ENCODE data around the gene ERN1.

ERN1 gene

DNA sequence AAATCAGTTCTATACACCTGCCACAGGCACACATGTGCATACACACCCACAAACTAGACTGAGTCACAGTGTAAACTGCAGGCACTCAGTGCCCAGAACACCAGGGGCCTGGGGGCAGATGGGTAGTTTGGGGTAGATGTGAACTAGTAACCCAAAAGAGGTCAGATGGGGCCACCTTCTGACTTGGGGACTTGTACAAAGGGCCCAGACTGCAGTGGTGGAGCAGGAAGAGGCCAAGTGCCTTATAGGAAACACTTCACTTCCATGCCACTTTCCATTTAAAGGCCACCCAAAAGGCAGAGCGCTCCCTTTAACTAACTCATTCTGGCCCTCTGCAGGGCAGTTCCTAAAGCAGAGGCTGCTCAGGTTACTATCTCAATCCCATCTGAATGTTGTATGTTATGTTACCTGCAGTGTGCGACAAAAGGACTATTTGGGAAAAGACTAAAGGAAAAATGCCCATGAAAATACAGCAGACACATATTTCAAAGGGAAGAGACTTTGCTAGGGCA lies 27.8 kb upstream of the ERN1 start:
- FAIRE-seq, result no peak

DNA sequence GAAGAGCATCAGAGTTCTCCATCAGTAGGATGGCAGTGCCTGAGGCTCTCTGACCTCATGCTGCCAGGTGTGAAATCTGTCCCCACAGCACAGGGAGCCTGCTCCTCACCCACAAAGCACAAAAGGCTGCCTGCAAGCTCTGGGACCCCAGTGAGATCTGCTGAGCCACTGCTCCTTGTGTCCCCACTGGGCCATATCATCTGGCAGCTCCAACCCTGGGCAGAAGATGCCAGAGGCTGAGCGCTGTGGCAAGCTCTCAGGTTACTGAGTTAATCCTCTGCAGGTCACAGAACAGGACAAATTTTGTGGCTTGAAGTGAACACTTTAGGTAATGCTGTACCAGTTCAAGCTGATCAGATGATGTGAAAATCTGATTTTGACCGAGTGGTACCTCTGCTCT lies 26.7 kb upstream of the ERN1 start:
- no peak for FAIRE-seq

DNA sequence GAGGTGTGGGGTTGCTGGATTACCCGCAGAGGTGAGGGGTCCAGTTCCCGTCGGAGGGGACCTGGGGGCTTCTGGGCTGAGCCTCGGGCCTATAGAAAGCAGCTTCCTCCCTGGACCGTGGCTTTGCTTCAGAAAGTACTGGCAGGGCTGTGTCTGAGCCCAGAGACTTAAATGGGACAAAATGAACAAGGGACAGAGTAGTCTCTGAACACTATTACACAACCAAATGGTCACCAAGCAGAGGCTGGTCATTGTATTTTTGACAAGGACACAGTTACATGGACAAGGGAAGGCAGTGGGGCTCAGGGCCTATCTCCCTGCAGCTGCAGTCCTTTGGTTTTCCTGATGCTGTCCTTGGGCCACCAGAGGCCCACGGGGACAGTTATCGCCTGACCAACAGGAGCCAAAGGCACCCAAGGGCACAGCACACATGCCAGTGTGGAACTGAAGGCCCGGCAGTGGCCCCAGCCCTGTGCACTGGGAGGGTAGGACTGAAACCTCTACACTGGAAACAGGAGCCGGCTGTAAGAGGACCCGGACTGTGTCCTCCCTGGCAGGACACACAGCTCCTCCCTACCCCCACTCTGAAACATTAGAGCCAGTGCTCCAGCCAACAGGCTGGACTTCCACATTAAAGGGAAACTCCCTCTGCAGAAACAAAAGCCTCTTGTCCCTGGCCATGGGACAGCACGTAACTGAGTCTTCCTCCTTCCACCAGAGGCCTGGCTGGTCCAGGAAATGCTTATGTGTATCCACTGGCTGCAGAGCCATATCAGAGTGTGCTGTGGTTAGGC lies 26.0 kb upstream of the ERN1 start:
- FAIRE-seq, result no peak

DNA sequence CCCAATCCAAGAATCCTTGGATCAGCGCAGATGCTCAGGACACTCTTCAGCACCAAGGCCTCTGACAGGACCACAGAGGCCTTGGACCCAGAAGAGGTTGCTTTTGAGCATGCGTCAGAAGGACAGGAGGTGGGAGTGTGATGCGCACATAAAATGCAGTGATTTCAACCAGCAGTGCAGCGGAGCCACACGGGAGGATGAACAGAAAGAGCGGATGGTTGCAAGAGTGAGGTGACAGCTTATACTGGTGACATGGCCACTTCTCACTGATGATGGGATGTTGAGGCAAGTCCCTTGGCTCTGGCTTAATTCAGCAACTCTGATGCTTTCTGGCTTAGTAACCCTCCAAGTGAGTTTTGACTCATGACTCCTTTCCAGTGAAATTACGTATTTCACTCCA lies 25.2 kb upstream of the ERN1 start:
- FAIRE-seq, result no peak

DNA sequence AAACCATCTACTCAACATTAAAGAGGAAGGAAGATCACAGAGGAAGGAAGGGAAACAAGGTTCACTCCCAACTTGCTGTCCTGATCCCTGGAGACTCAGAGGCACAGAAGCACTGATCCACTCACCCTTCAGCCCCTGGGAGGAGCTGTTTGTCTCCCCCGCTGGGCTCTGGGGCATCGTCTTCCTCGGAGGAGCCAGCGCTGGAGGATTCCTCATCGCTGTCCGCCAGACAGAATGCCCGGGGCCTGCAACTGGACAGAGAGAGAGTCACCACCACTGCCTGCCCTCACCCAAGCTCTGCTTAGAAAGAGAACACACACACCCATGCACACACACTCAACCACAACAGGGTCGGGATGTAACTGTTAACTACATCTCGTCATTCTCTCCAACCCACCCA lies 24.8 kb upstream of the ERN1 start:
- no peak for FAIRE-seq

DNA sequence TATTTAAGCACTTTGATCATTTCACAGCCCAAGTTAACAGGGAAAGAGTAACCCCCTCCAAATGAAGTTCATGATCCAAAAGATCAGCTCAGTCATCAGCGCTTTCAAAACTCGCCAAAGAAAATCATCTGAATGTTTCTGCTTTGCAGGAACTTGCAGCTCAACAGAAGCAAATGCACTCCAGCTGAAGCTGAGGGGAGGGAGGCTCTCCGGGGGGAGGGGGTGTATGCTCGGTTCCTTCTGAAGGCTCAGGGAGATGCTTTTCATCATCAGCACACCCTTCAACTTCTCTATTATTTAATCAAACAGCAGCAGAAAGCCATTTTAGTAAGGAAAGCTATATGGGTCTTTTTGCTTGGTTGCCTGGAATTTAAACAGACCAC lies 24.4 kb upstream of the ERN1 start:
- no peak for FAIRE-seq

DNA sequence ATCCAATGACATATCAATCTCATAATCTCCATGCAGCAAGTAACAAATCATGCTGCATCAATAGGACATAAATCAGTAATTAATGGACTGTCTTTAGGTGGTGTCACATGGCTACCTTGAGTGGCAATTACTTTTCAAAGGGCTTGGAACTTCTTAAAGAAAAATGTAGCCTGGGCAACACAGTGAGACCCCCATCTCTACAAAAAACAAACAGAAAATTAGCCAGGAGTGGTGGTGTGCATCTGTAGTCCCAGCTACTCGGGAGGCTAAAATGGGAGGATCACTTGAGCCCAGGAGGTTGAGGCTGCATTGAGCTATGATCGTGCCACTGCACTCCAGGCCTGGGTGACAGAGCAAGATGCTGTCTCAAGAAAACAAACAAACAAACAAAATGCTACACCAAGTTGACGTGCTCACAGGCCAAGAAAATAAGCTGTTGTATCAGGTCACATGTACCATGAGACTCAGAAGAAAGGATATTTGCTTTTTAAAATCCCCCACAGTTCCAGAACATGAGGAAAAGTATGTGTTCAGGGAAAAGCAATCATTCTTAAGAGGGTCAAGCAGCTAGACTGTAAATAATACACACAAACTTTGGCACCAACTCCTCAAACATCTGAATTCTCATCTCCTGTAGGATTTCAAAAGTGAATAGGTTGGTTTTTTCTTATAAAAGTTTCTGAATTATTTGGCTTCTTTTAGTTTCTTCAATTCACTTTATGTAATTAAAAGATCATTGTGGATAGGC lies 23.8 kb upstream of the ERN1 start:
- no peak for FAIRE-seq

DNA sequence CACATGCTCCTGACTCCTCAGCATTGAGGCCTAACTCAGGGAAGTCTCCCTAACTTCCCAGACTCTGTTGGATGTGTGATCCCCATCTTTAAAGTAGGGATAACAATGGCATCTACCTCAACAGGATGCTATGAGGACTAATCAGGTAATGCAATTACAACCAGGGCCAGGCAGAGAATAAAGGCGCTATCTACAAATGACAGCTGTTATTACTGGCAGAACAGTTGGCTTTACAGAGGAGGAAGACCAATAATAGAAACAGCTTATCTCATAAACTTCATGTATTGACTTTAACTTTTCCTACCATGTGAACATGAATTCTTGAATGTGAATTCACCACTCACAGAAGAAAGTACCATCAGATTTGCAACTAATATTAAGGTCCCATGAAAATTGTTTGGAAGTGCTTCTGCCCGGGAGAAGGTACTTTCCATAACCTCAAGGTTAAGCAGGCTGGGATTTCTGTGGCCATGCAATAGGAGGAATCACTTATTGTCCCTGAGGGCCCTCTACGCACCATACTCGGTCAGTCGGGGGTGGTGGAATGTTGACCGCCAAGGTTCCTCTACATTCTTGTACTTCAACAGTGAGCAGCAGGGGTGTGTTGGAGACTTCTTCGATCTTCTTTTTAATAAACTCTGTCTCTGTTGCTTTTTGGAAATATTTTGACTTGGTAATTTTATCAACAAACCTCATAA lies 22.6 kb upstream of the ERN1 start:
- FAIRE-seq, result no peak

DNA sequence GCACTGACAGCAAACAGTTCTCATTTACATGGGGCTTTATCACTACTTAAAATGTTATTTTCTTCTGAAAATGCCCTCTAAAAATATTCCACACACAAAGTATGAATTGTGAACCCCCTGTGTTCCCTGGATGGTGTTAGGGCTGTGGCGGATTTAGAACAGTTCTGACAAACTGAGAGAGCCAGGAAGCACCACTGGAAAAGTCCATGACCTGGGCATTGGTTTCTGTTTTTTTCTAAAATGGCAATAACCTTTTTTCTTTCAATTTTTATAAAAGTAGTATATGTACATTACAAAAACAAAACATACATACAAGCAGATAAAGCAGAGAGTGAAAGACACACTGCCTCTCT lies 21.0 kb upstream of the ERN1 start:
- no peak for FAIRE-seq

DNA sequence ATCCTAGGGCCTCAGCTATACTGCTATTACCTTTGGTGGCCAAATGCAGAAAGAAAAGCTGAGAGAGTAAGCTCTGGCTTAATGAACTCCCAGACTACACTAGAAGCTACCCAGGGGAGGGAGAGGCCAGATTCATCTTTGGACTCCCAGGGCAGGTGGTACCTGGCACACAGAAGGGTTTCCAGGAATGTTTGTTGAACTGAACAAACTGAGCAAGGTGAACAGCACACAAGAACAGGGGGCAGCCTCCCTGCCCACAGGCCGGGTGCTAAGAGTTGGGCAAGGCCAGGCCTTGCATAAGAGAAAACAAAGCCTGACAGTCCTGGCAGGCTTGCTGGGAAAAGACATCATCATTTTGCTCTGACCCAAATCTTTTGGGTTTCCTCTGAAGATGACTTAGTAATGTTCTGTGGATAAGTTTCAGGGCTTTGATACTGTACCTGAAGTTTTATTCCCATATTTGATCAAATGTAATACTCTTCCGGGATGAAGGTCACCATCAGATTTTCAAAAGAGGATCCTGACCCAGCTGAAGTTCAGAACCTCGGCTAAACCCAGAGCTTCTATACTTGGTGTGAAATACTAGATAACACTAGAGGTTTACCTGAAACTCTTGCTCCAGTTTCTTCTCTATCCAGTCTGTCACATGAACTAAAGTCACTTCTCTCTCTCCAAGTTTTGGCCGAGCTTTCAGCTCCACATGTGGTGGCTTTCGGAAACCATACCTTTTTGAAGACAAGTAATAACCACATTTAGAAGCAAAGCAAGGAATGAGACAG lies 20.5 kb upstream of the ERN1 start:
- no peak for FAIRE-seq

DNA sequence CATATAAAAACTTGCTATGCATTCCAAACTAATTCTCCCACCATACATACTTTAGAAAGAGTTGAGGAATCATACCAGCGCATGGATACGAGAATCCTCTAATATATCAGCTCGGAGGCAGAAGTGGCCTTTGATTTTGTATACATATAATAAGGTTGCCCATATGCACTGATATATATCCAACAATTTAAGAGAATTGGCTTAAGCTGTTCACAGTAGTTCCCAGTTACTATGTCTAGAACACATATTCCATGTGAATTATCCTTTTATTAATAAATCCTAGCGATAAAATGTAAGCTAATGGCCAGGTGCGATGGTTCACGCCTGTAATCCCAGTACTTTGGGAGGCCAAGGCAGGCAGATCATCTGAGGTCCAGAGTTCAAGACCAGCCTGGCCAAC lies 19.3 kb upstream of the ERN1 start:
- no peak for FAIRE-seq

DNA sequence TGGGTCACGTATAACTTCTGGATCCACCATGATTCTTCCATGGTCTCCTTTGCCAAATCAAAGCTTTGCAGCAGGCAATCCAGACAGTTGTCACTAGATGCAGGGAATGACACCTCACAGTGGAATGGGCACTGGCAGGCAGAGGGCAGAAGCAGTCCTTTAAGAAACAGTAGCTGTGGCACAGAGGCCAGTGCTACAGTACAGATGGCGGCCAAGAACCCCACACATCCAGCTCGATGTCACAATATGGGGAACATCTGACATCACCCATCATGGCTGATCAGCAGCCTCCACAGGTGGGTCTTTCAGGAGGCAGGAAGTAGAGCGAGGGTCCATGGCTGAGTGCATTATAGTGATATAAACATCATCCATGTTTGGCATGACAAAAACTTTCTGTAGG lies 18.8 kb upstream of the ERN1 start:
- no peak for FAIRE-seq

DNA sequence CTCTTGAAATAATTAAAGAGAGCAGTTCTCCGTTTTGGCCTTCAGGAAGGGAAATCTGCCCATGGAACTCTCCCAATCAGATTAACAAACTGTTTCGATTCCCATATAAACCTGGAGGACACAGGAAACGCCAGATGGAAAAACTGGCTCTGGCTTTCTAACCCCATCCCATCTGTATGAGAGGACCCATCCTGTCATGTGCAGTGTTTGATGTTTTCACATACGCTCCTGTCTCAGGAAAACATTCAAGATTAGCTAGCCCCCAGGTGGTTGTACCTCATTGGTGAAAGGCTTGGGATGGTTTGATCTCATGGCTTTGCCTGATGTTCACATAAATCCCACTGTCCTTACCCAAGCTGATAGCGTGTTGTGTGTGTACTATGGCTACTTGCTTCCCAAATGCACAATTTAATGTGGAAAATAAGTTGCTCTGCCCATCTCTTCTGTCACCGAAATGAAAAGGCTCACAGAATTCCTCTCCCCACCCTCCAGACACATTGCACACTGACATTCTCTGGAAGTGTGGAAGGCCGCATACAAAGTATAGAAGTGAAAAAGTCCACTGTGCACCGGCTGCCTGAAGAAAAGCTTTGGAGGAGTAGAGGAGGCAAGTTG lies 18.2 kb upstream of the ERN1 start:
- no peak for FAIRE-seq

DNA sequence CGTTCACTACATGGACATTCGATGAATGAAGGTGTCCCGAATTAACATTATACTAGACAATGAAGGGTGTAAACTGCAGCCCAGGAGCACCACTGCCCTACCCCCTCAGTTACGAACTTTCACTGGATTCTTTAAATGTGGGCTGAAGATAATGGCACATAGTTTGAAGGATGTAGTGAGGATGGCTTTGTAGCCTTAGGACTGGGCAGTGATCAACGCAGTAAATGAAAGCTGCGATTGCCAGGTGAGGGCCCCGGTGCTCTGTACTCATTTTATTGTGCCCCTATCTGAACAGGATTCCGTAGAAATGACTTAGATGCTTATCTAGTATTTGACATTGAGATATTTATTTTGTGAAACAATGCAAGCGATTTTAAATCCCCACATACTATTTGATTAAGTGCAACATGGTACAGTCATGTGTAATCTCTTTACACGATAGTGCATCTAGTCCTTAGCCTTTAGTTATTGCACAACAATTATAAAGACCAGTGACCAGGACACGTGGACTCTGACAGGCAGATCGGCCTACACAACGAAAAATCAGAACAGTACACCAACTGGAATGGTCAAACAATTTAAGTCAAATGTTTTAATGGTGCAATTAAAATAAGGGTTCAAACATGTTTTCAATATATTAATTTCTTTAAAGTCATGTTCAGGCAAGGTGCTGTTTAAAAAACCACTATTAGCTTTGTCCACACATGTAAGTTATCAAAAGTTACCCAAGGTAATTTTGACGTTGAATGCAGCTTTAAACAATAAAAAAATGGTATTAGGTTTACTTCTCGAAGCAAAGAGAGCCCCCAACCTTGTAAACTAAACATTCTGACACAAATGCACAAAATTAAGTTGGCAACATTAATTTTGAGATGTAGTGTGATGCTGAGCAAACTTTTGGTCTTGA lies 17.4 kb upstream of the ERN1 start:
- no peak for FAIRE-seq

DNA sequence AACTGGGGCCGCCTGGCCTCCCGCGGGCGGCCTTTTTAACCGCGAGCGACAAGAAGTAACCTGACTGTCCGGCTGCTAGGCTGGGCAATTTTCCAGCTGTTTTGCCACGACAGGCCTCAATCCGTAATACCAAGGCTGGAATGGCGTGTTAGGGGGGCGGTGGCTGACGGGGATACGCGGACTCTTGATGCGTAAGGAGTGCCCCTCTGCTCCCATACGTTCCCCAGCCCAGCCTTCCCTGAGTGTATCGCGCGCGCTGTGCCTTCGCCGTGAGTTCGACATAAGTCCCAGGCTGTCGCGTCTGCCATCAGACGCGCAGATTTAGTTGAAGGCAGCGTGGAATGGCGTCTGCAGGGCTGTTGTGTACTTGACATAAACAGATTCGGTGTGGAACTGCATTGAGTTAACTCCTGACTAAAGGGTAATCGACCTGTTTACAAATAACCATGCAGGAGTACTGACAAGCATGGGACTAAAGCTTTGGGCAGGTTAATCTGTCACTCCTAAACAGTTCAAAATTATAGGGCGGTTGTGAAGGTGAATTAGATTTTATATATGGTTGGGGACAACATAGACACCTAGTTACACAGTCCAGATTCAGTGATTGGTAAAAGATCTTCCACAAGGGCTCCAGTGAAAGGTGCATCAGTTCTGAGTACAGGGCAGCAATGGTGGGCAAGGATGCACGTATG lies 16.6 kb upstream of the ERN1 start:
- no peak for FAIRE-seq

DNA sequence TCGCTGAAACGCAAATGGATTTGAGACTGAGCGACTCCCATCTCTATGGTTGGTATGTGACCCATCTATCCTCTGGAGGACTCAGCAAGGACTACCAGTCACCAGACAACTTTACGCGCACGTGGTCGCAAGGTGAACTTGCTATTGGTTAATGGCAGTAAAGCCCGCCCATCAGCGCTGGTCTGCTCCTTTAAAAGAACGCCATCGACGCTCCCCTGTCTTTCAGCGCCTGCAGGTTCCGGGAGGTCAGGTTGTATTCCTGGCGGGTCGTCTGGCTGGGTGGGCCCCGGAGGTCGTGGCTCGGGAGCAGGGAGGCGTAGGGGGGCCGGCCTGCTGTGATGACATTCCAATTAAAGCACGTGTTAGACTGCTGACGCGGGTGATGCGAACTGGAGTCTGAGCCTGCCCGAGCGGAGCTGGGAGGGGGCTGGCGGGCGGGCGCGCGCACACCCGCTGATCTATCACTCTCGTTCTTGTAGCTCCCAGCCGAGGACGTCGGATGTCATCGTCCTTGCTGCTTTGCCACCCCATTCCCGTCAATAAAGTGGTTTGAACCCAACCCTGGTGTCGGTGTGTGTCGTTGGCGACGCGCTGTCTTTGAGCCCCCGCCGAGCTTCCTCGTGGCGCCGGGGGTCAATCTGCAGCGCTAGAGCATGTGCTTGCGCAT lies 15.9 kb upstream of the ERN1 start:
- FAIRE-seq, result peak; percentile 94

DNA sequence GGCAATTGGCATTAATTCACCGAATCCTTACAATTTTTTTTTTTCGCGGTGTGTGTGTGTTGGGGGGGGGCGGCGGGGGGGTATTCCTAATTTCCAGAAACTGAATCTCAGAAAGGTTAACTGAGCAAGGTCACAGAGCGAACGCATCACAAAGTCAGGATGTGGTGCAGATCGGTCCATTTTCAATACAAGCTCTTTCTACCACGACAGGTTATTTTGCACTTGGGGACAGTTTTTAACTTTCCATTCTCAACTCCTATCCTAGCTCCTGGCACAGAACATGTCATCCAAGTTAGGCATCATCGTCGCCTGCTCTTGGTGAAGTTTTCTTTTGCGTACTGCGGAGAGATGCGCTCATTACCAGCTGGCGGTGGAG lies 15.4 kb upstream of the ERN1 start:
- FAIRE-seq, result no peak

DNA sequence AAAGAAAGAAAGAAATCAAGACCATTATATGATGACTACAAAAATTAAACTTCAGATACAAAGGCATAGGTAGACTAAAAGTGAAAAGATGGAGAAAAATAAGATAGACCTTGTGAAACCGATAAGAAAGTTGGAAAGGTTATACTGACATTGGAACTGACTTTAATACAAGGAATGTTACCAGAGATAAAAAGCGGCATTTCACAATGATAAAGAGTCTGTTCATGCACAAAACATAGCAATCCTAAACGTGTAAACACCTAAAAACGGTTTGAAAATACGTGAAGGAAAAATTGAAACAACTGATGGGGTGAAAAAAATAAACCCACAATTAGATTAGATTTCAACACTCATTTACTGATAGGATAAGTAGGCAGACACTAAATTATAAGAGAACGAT lies 9.6 kb upstream of the ERN1 start:
- no peak for FAIRE-seq

DNA sequence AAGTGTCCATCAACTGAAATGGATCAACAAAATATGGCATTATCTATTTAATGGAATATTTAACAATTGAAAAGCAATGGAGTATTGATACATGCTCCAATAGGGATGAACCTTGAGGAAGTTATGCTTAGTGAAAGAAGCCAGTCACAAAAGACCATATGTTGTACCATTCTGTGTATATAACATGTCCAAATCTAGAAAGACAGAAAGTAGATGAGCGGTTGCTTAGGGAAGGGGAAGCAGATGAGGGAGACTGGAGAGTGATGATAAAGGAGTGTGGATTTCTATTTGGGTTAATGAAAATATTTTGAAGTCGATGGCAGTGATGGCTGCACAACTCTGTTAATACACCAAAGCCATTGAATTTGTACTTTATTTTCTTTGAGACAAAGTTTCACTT lies 8.5 kb upstream of the ERN1 start:
- FAIRE-seq, result no peak

DNA sequence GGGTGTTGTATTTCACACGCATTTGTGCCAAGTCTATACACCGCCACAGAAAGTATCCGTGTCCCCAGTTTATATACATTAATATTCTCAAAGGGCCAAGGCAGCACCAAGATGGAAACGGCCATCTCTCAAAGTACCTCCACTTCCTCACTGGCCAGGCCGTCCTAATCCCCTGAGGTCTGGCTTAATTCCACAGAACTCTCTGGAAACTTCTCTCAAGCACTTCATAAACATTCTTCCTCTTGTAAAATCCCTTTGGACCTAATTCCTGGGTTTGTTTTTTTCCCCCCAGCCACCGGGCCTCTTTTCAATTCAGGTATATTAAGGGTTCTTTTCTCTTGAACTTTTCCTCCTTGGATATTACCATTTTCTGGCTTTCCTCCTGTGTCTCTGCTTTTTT lies 5.1 kb upstream of the ERN1 start:
- FAIRE-seq, result no peak

Data from islet of Langerhans (tissue), 1 donor.